ENCODE results near the gene SNX32.

- TF ChIP-seq CTCF (optimal IDR thresholded peaks at IDR 0.05 in 1 of 3, IDR thresholded peaks at IDR 0.05 in 1 of 3, conservative IDR thresholded peaks at IDR 0.05 in 1 of 3; ENCODE audit: extremely low read depth in 1 of 3, insufficient read depth in 2 of 3, low read length in 3 of 3) (no peak), EZH2 (IDR thresholded peaks at IDR 0.05; ENCODE audit: low read length) (no peak)
Observed at GRCh38 chr11:65826984-65827735, 6.6 kb upstream of the SNX32 start.

Measured in keratinocyte (primary cell).